ENCODE measurements around the gene ADGRL2.

ADGRL2 gene

GRCh38 chr1:81838600-81839218 is 38.0 kb downstream of the ADGRL2 start:
- TF ChIP-seq TAF1 (IDR thresholded peaks at IDR 0.05; ENCODE audit: low read depth, low read length) = no peak
- no peak for TF ChIP-seq POLR2AphosphoS5 (IDR thresholded peaks at IDR 0.05; ENCODE audit: low read depth, low read length)
- no peak for FAIRE-seq
- no peak for DNase-seq (ENCODE audit: insufficient read length, low spot score)

GRCh38 chr1:81840805-81841204 is 40.1 kb downstream of the ADGRL2 start:
- FAIRE-seq (no peak), DNase-seq (ENCODE audit: insufficient read length, low spot score) (no peak)
- TF ChIP-seq TAF1 (IDR thresholded peaks at IDR 0.05; ENCODE audit: low read depth, low read length) = no peak

GRCh38 chr1:81841795-81842194 is 41.1 kb downstream of the ADGRL2 start:
- FAIRE-seq = no peak
- no peak for DNase-seq (ENCODE audit: insufficient read length, low spot score)
- TF ChIP-seq POLR2AphosphoS5 (IDR thresholded peaks at IDR 0.05; ENCODE audit: low read depth, low read length) (no peak), POU2F2 (IDR thresholded peaks at IDR 0.05; ENCODE audit: low read depth, low read length) (no peak), SPI1 (IDR thresholded peaks at IDR 0.05; ENCODE audit: low read depth, low read length) (no peak), POLR2A (IDR thresholded peaks at IDR 0.05; ENCODE audit: low read depth, low read length) (no peak), TAF1 (IDR thresholded peaks at IDR 0.05; ENCODE audit: low read depth, low read length) (no peak)

GRCh38 chr1:81844477-81844876 is 43.7 kb downstream of the ADGRL2 start:
- no peak for FAIRE-seq
- no peak for TF ChIP-seq POLR2A (IDR thresholded peaks at IDR 0.05; ENCODE audit: low read depth, low read length)
- no peak for TF ChIP-seq TAF1 (IDR thresholded peaks at IDR 0.05; ENCODE audit: low read depth, low read length)
- no peak for TF ChIP-seq PAX5 (IDR thresholded peaks at IDR 0.05; ENCODE audit: insufficient read depth, low read length, severe bottlenecking)
- no peak for TF ChIP-seq POLR2AphosphoS5 (IDR thresholded peaks at IDR 0.05; ENCODE audit: low read depth, low read length)
- no peak for TF ChIP-seq SPI1 (IDR thresholded peaks at IDR 0.05; ENCODE audit: low read depth, low read length)
- no peak for TF ChIP-seq POU2F2 (IDR thresholded peaks at IDR 0.05; ENCODE audit: low read depth, low read length)

GRCh38 chr1:81846630-81847029 is 45.9 kb downstream of the ADGRL2 start:
- DNase-seq (ENCODE audit: insufficient read length, low spot score) (no peak), FAIRE-seq (no peak)
- TF ChIP-seq POLR2AphosphoS5 (IDR thresholded peaks at IDR 0.05; ENCODE audit: low read depth, low read length) = no peak
- no peak for TF ChIP-seq PAX5 (IDR thresholded peaks at IDR 0.05; ENCODE audit: insufficient read depth, low read length, severe bottlenecking)
- TF ChIP-seq POLR2A (IDR thresholded peaks at IDR 0.05; ENCODE audit: low read depth, low read length) = no peak
- no peak for TF ChIP-seq SPI1 (IDR thresholded peaks at IDR 0.05; ENCODE audit: low read depth, low read length)
- TF ChIP-seq TAF1 (IDR thresholded peaks at IDR 0.05; ENCODE audit: low read depth, low read length) = no peak
- no peak for TF ChIP-seq POU2F2 (IDR thresholded peaks at IDR 0.05; ENCODE audit: low read depth, low read length)

More at GRCh38 chr1:81844477-81844876, 43.7 kb downstream of the ADGRL2 start:
- no peak for DNase-seq (ENCODE audit: insufficient read length, low spot score)

GRCh38 chr1:81847063-81847462 is 46.3 kb downstream of the ADGRL2 start:
- DNase-seq (ENCODE audit: insufficient read length, low spot score) (no peak), FAIRE-seq (no peak)
- TF ChIP-seq POLR2AphosphoS5 (IDR thresholded peaks at IDR 0.05; ENCODE audit: low read depth, low read length) (no peak), PAX5 (IDR thresholded peaks at IDR 0.05; ENCODE audit: insufficient read depth, low read length, severe bottlenecking) (no peak), POLR2A (IDR thresholded peaks at IDR 0.05; ENCODE audit: low read depth, low read length) (no peak), SPI1 (IDR thresholded peaks at IDR 0.05; ENCODE audit: low read depth, low read length) (no peak), POU2F2 (IDR thresholded peaks at IDR 0.05; ENCODE audit: low read depth, low read length) (no peak), TAF1 (IDR thresholded peaks at IDR 0.05; ENCODE audit: low read depth, low read length) (no peak)

- TF ChIP-seq POLR2A (IDR thresholded peaks at IDR 0.05; ENCODE audit: low read depth, low read length) = no peak
- TF ChIP-seq TAF1 (IDR thresholded peaks at IDR 0.05; ENCODE audit: low read depth, low read length) = no peak
- no peak for TF ChIP-seq POLR2AphosphoS5 (IDR thresholded peaks at IDR 0.05; ENCODE audit: low read depth, low read length)
- no peak for TF ChIP-seq SPI1 (IDR thresholded peaks at IDR 0.05; ENCODE audit: low read depth, low read length)
- TF ChIP-seq PAX5 (IDR thresholded peaks at IDR 0.05; ENCODE audit: insufficient read depth, low read length, severe bottlenecking) = no peak
- no peak for TF ChIP-seq POU2F2 (IDR thresholded peaks at IDR 0.05; ENCODE audit: low read depth, low read length)
- FAIRE-seq (no peak), DNase-seq (ENCODE audit: insufficient read length, low spot score) (no peak)
Measured at GRCh38 chr1:81848880-81849682, 48.3 kb downstream of the ADGRL2 start.

GRCh38 chr1:81850031-81850430 is 49.3 kb downstream of the ADGRL2 start:
- no peak for FAIRE-seq
- TF ChIP-seq PAX5 (IDR thresholded peaks at IDR 0.05; ENCODE audit: insufficient read depth, low read length, severe bottlenecking) = no peak
- TF ChIP-seq POLR2AphosphoS5 (IDR thresholded peaks at IDR 0.05; ENCODE audit: low read depth, low read length) = no peak
- no peak for DNase-seq (ENCODE audit: insufficient read length, low spot score)

GRCh38 chr1:81850495-81850894 is 49.8 kb downstream of the ADGRL2 start:
- DNase-seq (ENCODE audit: insufficient read length, low spot score) (no peak), FAIRE-seq (no peak)
- TF ChIP-seq TAF1 (IDR thresholded peaks at IDR 0.05; ENCODE audit: low read depth, low read length) = no peak
- TF ChIP-seq SPI1 (IDR thresholded peaks at IDR 0.05; ENCODE audit: low read depth, low read length) = no peak
- TF ChIP-seq PAX5 (IDR thresholded peaks at IDR 0.05; ENCODE audit: insufficient read depth, low read length, severe bottlenecking) = no peak
- no peak for TF ChIP-seq POLR2A (IDR thresholded peaks at IDR 0.05; ENCODE audit: low read depth, low read length)
- TF ChIP-seq POLR2AphosphoS5 (IDR thresholded peaks at IDR 0.05; ENCODE audit: low read depth, low read length) = no peak
- TF ChIP-seq POU2F2 (IDR thresholded peaks at IDR 0.05; ENCODE audit: low read depth, low read length) = no peak

GRCh38 chr1:81851217-81851616 is 50.5 kb downstream of the ADGRL2 start:
- TF ChIP-seq POLR2A (IDR thresholded peaks at IDR 0.05; ENCODE audit: low read depth, low read length) (no peak), POU2F2 (IDR thresholded peaks at IDR 0.05; ENCODE audit: low read depth, low read length) (no peak), POLR2AphosphoS5 (IDR thresholded peaks at IDR 0.05; ENCODE audit: low read depth, low read length) (no peak), PAX5 (IDR thresholded peaks at IDR 0.05; ENCODE audit: insufficient read depth, low read length, severe bottlenecking) (no peak), SPI1 (IDR thresholded peaks at IDR 0.05; ENCODE audit: low read depth, low read length) (no peak), TAF1 (IDR thresholded peaks at IDR 0.05; ENCODE audit: low read depth, low read length) (no peak)
- DNase-seq (ENCODE audit: insufficient read length, low spot score) = no peak
- no peak for FAIRE-seq
